Kidney capillary endothelial cell (primary cell): Measurements from ENCODE around the gene SOX3.

Source experiments
- DNase-seq: peaks from one replicate; pipeline ENCODE4 v3.0.0-alpha.2; 2018; ENCODE audit warnings: low spot score

SOX3 gene

DNA sequence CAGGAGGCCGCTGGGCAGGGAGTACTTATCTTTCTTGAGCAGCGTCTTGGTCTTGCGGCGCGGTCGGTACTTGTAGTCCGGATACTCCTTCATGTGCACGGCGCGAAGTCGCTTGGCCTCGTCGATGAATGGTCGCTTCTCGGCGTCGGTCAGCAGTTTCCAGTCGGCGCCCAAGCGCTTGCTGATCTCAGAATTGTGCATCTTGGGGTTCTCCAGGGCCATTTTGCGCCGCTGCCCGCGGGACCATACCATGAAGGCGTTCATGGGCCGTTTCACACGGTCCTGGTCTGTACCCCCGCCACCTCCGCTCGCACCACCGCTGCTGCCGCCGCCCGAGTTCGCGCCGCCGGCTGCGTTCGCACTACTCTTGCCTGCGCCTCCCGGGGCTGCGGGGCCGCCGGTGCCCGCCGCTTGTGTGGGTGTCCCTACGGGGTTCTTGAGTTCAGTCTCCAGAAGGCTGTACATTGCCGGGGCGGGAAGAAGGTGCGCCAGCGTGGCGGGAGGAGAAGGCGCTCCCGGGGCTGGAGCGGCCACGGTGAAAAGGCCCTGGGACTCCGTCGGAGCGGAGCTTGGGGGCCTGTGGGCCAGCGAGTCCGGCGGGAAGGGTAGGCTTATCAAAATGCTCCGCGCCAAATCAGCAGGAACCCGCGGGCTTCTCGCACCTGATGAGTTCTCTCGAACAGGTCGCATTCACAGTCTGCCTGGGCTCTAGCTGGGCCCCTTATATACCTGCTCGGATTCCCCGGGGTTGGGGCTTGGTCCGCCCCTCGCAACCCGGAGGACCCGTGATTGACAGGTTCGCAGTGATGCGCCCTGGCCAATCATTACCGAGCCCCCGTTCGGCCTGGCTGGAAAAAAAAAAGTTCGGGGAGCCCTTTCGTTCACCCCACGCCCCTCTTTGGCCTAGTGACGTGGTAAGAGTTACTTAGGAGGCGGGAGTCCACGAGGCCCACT is at the start of gene SOX3:
SOX3 (minus strand) TSS at position 699 of the 954 bp plus-strand sequence; CDS start at position 690, 9 bp downstream.
- no peak for DNase-seq

- no peak for DNase-seq
These were observed 44.1 kb upstream of the SOX3 start for GRCh38 chrX:140548985-140549384.

GRCh38 chrX:140526171-140526570 is 21.3 kb upstream of the SOX3 start:
- DNase-seq, result no peak

DNA sequence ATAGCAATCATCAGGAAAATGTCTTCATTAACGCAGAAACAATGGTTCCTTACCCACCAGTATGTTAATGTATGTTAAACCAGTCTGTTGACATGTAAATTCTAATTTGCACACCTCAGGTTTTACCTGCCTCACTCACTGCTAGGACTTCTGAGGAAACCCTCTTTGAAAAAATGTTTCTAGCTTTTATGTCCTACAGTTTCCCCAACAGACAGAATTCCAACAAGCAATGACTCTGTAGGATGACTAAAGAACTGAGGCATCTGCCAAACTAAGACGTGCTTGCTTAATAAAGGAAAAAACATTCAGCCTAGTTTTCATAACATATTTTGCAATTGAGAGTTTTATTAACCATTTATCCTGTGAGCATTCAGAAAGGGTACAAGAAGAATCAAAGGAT is 20.6 kb upstream of the SOX3 start:
- no peak for DNase-seq

DNA sequence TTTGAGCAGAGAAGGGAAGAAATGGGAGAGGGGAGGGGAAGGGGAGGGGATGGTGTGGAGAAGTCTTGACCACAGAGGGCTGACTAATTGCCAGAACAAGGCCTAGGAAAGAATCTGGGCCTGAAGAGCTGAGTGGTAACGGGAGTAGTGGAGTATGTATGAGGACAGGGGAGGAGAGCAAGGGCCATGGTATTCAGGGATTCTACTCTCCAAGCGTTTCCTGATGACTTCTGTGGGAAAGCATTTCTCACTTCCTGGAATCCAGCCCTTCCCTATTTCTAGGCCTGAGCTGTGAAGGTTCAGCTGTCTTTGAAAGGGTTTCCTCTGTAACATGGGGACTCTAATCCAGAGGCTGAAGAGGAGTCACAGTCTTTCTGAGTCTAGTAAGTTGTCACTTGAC is 19.7 kb upstream of the SOX3 start:
- DNase-seq, result no peak

DNA sequence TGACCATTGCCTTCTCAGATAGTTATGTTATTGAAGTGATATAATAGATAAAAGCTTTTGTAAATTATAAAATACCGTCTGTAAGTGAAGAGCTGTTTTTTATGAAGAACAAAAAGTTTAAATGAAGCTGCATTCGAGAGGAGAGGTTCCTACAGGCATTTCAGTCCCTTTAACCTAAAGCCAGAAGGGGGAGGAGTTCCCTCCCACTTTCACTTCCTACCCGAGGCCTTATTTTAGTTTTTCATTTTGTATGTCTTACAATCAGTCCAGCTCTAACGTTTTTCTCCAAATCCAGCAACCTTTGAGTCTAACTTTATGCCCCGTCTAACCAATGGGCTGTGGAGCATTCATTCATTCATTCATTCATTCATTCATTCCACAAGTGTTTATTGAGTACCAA is 16.5 kb upstream of the SOX3 start:
- no peak for DNase-seq

- no peak for DNase-seq
These were observed 9.7 kb upstream of the SOX3 start for GRCh38 chrX:140514554-140514953.

GRCh38 chrX:140510895-140511295 is 6.0 kb upstream of the SOX3 start:
- no peak for DNase-seq

- DNase-seq, result no peak
These were observed 5.4 kb upstream of the SOX3 start for GRCh38 chrX:140510306-140510676.

DNA sequence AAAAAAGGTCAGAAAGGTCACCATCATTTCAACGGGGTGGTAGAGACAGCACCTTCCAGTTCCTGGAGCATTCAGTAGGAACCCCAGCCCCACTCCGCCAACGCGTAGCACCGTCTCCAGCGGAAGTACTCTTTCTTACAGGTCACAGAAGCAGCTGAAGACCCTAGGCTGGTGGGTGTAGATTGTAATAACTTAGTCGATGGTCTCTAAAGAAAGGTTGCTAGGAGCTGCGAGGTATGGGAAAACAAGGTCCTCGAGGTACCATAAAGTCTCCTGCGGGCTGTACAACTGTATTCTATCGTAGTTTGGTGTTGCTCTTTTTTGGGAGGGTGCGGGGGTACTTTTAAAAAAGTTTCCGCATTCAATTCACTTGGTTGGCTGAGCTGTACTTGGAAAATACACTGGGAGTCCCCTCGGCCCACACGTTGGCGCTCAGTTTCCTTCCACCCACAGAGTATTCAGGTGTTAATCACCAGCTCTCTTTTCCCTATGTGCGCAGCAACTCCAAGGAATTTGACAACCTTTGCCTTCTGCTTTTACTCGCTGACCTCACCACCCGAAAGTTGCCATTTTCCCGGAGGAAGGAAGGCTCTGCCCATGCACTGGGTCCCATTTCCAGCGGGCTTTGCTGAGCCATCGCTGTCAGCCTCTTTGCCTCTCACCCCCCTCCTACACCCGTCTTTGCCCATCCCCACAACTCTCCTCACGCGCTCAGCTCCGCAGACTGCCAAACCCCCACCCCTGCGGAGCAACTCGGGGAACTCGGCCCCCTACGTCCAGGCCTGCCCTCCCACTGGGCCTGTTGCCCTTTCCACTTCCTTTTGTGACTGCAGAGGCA is 4.8 kb upstream of the SOX3 start:
- DNase-seq, result no peak

DNA sequence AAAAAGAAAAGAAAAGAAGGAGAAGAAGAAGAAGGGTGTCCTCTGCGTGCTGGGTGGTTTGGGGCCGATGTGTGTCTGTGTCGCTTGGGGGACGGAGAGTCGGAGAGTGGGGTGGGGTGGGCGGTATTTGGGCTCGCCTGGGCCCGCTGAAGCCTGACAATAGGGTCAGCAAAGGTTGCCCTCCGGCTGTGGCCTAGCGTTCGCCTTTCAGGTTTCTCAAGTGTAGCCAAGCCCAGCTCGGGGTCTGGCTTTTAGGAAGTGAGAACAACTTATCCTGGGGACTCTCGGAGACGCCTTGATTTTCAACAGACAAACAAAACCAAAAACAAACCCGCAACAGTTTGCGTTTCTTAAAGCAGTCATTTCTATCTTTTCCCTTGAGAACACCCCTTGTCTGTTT is 4.1 kb upstream of the SOX3 start:
- DNase-seq, result no peak

DNA sequence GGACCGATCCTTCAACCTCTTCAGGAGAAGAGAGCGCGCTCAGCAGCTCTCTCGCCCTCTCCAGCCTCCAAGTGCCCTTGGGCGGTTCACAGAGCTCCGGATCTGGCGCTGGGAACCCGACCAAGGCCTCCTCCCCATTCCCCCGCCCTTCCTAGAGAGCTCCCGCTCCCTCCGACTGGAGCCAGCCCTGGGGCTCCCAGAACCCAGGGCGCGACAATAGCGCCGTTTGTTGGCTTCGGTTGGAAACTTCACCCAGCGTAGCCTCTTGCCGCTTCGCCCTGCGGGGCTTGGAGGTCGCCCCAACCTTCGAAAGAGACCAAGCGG is 3.1 kb upstream of the SOX3 start:
- DNase-seq, result no peak

DNA sequence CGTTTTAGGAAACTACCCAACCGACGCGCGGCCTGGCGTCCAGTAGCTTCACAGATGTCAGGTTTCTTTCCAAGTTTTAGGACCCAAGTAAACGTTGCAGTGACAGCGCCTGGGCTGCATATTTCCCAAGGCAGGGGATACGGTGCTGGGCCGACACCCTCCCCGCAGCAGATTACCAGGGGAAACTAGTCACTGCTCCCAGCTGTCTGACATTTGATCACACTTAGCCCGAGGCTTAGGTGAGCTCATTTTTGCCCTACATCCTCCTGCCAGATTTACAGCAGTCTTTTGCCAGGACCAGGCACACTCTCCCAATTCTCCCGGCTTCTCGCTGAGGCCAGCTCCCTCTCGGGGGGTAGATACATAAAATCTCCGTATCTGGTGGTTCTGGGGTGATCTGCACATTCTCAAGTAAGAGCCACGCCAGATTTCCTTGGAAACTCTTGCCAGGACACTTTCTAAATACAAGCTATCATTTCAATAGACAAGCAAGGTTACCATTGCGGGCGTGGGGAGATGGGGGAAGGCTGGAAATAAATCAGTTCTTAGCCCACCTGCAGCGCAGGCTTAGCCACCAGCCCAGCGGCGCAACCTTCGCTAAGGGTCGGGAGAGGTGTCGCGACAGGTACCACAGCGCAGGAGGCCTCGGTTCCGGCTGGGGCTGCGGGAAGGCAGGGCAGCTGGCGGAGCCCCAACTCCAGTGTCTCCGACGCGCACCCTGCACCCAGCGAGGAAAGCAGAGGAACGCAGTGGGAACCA is 2.5 kb upstream of the SOX3 start:
- DNase-seq, result no peak

- DNase-seq, result no peak
These were observed 810 bp upstream of the SOX3 start for GRCh38 chrX:140505421-140506337.

DNA sequence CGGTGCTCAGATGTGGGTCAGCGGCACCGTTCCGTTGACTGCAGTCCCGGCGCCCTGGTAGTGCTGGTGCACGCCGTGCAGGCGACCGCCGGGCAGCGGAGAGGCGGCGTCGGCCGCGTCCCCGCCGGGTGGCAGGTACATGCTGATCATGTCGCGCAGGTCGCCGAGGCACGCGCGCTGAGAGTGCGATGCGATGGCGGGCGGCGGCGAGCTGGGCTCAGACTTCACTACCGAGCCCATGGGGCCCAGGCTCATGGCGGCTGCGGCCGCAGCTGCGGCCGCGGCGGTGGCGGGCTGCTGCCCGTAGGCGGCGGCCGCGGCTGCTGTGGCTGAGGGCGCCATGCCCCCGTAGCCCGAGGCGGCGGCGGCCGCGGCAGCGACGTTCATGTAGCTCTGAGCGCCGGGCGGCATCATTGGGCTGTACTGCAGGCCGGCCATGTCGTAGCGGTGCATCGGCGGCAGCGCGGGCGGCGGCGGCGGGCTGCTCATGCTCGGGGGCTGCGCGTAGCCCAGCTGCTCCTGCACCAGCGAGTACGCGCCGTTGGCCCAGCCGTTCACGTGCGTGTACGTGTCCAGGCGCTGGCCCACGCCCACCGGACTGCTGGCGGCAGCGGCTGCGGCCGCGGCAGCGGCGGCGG is 1.0 kb downstream of the SOX3 start:
- no peak for DNase-seq

DNA sequence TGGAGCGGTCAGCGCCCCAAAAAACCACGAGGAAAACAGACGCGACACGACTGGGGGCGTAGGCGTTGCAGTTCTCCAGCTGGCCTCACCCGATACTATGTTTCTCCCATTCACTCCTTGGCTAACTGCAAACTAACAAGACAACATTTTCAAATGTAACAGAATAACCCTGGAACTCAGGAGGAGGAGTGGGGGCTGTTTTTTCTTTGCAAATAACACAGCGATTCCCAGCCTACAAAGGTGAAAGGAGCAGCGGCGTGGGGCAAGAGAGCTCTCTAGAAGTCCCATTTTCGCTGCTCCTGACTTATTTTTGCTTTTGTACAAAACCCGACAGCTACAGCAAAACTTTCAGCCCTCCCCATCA is 1.6 kb downstream of the SOX3 start:
- no peak for DNase-seq

GRCh38 chrX:140502491-140503237 is 2.2 kb downstream of the SOX3 start:
- no peak for DNase-seq

GRCh38 chrX:140501940-140502468 is 2.9 kb downstream of the SOX3 start:
- no peak for DNase-seq

- DNase-seq, result no peak
These were observed 3.5 kb downstream of the SOX3 start for GRCh38 chrX:140501321-140501720.

DNA sequence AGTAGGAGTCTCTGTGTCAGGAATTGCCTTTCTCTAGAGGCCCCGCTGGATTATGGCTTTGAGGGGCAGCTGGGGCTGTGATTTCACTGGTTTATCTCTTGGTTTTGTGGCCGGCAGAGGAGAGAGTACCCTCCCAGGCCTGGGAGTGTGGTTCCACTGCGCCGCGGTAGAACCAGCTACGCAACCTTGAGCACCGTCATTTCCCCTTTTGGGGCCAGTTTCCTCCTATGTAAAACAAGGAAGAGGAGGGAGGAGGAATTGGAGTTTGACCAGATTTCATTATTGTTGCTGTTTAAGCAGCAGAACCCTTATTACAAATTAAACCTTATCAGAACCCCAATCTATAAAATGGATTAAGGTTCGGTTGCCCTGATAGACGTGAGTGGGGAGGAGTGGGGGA is 4.4 kb downstream of the SOX3 start:
- no peak for DNase-seq
